Left ventricle myocardium inferior (tissue), 1 donor: ENCODE measurements around the gene PTTG1IP. TPM values are rescaled to one million over a fixed set of nuclear protein-coding genes. Genes with fewer than 3 reads are reported as not detected.

Experiments
- DNase-seq: peaks from one replicate; pipeline ENCODE4 v3.0.0-alpha.2; 2020
- H3K27ac ChIP-seq: fragments of 200-600 bp; replicated peaks from 2 replicates; pipeline ENCODE4 v1.8.0; 2021
- H3K27me3 ChIP-seq: fragments of 200-600 bp; 2 replicates; pipeline ENCODE4 v1.8.0; 2021; ENCODE audit warnings: low read depth
- H3K36me3 ChIP-seq: fragments of 200-600 bp; 2 replicates; pipeline ENCODE4 v1.8.0; 2021
- H3K4me1 ChIP-seq: fragments of 200-600 bp; 2 replicates; pipeline ENCODE4 v1.8.0; 2021
- H3K4me3 ChIP-seq: fragments of 200-600 bp; 2 replicates; pipeline ENCODE4 v1.8.0; 2021; ENCODE audit warnings: mild to moderate bottlenecking, moderate library complexity
- H3K9me3 ChIP-seq: fragments of 200-600 bp; replicated peaks from 2 replicates; pipeline ENCODE4 v1.8.0; 2021
- CTCF ChIP-seq: fragments of 200-600 bp; IDR thresholded peaks from 2 replicates; pipeline ENCODE4 v1.8.0; 2021; ENCODE audit warnings: antibody characterized with exemption, mild to moderate bottlenecking, borderline replicate concordance
- intact Hi-C: fragments of 100-400 bp; cut with micrococcal nuclease; formaldehyde crosslinking; loops from one replicate; pipeline ENCODE4 v1.11.0; 2022
- total RNA-seq: library from RNA; stranded (reverse); fragmentation: NEBNext Ultra II Directional; extraction: Animal tissue kit (Norgen Biotek cat#: 25700); gene quantifications from one replicate; pipeline ENCODE4 v1.2.1, GENCODE V29; 2021
- donor health status: DM: no; HTN: yes; CAD: no; lungs with severe emphysema.

The PTTG1IP gene
- total RNA-seq, 1 donor from 2014 or later: 171 TPM

- no peak for TF ChIP-seq CTCF
- Histone ChIP-seq H3K27ac (peak overlapping the region; percentile 94), H3K27me3 (no peaks in the 10 kb centered on the region), H3K9me3 (peaks cover 28% of the 10 kb centered on the region), H3K36me3 (peaks cover 20% of the 10 kb centered on the region), H3K4me1 (peaks cover 45% of the 10 kb centered on the region), H3K4me3 (peak overlapping the region; percentile 90)
- DNase-seq: no peak
- intact Hi-C loops: no loop called here
Measured at GRCh38 chr21:44816761-44817505, 56.6 kb downstream of the PTTG1IP start.

- peaks cover 19% of the 10 kb centered on the region for H3K9me3 ChIP-seq
Measured at GRCh38 chr21:44815852-44816628, 57.5 kb downstream of the PTTG1IP start.

GRCh38 chr21:44815225-44815624 lies 58.3 kb downstream of the PTTG1IP start:
- Histone ChIP-seq H3K36me3 (peaks cover 28% of the 10 kb centered on the region), H3K27ac (peak overlapping the region; percentile 15), H3K4me3 (no peak overlapping the region), H3K4me1 (peaks cover 45% of the 10 kb centered on the region), H3K27me3 (no peaks in the 10 kb centered on the region), H3K9me3 (peaks cover 11% of the 10 kb centered on the region)
- intact Hi-C loops: no loop called here
- no peak for TF ChIP-seq CTCF
- DNase-seq: no peak

More at GRCh38 chr21:44815852-44816628, 57.5 kb downstream of the PTTG1IP start:
- H3K27me3 ChIP-seq: no peaks in the 10 kb centered on the region
- TF ChIP-seq CTCF: no peak
- H3K36me3 ChIP-seq: peaks cover 24% of the 10 kb centered on the region
- intact Hi-C loops: no loop called here
- peaks cover 45% of the 10 kb centered on the region for H3K4me1 ChIP-seq
- H3K27ac ChIP-seq: peak overlapping the region; percentile 11
- no peak for DNase-seq
- peak overlapping the region; percentile 90 for H3K4me3 ChIP-seq

GRCh38 chr21:44814498-44815023 lies 58.9 kb downstream of the PTTG1IP start:
- peak overlapping the region; percentile 15 for H3K27ac ChIP-seq
- intact Hi-C loops: no loop called here
- no peak for DNase-seq
- H3K4me3 ChIP-seq: no peak overlapping the region
- H3K9me3 ChIP-seq: peaks cover 4% of the 10 kb centered on the region
- H3K36me3 ChIP-seq: peaks cover 35% of the 10 kb centered on the region
- H3K4me1 ChIP-seq: peaks cover 45% of the 10 kb centered on the region
- no peaks in the 10 kb centered on the region for H3K27me3 ChIP-seq
- no peak for TF ChIP-seq CTCF

- H3K27ac ChIP-seq: no peak overlapping the region
- intact Hi-C loops: no loop called here
- H3K36me3 ChIP-seq: peaks cover 43% of the 10 kb centered on the region
- no peaks in the 10 kb centered on the region for H3K9me3 ChIP-seq
- H3K4me1 ChIP-seq: peaks cover 44% of the 10 kb centered on the region
- H3K4me3 ChIP-seq: no peak overlapping the region
- no peak for TF ChIP-seq CTCF
- no peaks in the 10 kb centered on the region for H3K27me3 ChIP-seq
- no peak for DNase-seq
Measured at GRCh38 chr21:44813727-44814126, 59.8 kb downstream of the PTTG1IP start.
